GM18519 (cell line): Measurements from ENCODE around the gene LCN10.
"Not testable (repeated sequence)": the region's sequence is repeated elsewhere in the genome, so short reads cannot be mapped to it uniquely, and the experiment has no call there.

ENCODE experiments used
- ATAC-seq: cut with Tn5 transposase; IDR thresholded peaks from one replicate; pipeline ENCODE4 v1.9.1; 2021; ENCODE audit warnings: mild to moderate bottlenecking, moderate library complexity; ENCODE audit not compliant: unreplicated experiment, low FRiP score

The LCN10 gene

DNA sequence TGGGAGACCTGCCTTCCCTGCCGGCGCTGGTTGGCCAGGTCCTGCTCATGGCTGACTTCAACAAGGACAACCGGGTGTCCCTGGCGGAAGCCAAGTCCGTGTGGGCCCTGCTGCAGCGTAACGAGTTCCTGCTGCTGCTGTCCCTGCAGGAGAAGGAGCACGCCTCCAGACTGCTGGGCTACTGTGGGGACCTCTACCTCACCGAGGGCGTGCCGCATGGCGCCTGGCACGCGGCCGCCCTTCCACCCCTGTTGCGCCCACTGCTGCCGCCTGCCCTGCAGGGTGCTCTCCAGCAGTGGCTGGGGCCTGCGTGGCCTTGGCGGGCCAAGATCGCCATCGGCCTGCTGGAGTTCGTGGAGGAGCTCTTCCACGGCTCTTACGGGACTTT lies 19.8 kb downstream of the LCN10 start:
- ATAC-seq = no peak

DNA sequence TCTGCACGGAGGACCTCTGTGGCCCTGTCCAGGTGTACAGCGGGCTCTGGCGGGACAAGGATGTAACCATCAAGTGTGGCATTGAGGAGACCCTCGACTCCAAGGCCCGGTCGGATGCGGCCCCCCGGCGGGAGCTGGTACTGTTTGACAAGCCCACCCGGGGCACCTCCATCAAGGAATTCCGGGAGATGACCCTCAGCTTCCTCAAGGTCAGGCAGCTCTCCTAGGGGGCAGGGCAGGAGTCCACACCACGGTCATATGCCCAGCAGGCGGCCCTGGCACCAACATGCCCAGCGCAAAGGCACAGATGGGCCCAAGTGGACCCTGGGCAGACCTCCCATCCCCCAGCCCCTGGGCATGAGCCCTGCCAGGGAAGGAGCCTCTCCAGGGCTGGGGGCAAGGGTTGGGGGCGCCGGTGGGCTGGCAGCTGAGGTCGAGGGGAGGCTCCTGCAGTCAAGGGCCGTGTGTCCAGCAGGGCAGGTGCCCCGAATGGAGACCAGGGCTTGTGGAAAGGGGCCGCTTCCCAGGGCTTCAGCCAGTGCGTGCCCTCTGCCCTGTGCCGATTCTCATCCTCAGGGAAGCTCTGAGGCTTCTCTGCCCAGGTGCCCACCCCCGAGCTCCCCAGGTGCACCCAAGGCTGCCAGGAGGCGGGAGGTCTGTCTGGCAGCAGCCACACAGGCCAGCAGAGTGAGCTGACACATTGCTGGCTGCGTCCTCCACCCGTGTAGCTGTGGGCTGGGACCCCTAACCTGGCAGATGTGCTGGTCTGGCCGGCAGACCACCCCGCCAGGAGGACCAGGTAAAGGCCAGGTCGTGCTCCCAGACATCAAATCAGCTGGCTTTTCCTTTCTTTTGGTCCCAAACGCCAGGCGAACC lies 20.4 kb downstream of the LCN10 start:
- no peak for ATAC-seq

DNA sequence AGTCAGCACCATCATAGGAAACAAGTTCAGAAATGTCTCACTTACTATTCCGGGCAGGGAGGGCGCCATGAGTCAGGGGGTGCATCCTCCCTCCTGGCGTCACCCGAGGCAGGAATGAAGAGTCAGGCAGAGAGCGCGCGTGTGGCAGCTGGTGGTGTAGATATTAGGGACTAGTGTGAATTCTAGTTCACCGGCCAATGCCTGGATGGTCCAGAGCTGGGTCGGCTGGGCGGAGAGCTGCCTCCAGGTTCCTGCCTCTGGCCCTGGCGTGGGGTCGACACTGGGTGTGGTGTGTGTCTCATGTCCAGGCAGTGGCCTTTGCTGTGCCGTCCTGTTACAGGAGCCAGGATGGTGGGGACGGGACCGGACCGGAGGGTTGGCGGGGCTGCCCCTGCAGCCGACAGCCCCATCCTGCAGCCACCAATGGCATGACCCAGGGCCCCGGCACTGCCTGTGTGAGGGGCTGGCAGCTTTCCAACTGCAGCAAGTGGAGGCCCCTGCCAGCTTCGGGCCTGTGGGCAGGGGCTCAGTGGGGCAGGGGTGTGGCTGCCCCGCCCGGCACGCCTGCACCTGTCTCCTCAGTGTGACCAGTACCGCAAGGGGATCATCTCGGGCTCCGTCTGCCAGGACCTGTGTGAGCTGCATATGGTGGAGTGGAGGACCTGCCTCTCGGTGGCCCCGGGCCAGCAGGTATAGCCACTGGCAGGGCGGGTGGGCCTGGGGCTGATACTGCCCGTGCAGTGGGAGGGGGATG lies 21.2 kb downstream of the LCN10 start:
- ATAC-seq = no peak

DNA sequence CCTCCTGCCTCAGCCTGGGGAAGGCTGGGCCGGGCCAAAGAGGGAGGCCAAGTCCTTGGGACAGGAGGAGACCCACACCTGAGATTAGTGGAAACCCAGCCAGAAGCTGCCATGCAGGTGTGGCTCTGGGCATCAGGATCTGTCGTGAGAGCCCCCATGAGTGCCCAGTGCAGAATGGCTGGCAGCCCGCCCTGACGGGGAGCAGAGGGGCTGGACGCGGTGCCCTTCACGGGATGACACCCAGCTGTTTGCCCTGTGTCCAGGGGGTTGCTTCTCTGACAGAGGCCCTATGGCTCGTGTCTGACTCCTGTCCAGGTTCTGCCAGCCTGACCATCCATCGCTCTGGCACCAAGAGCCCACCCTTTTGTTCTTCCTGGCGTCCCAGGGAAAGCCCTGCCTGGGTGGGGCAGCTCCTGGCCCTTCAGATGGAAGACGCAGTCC lies 21.8 kb downstream of the LCN10 start:
- no peak for ATAC-seq

DNA sequence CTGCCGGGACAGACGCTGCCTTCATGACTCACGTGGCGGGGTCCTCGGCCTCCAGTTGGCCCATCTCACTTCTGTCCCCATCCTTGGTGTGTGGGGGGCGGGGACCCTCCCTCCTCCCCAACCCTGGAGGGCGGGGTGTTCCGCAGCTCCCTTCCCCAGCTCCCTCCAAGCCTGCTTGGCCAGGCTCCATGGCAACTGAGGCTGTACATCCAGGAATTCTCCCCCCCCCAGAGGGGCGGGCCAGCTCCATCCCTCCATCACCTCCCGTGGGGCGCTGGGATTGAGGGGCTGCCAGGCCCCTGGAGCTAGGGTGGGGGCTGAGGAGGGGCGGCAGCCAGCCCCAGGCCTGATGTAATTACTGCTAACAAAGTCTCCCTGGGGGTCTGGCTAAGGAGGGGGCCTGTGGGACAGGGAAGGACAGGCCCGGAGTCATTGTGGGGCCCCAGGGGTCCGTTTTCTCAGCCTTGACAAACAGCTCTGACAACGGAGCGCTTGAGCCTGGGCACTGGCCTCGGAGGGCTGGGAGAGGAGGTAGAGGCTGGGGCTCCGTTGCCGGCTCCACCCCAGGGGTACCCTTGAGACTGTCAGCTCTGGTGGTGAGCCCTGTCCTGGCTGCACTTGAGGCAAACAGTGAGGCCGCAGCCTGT lies 22.4 kb downstream of the LCN10 start:
- ATAC-seq = no peak

DNA sequence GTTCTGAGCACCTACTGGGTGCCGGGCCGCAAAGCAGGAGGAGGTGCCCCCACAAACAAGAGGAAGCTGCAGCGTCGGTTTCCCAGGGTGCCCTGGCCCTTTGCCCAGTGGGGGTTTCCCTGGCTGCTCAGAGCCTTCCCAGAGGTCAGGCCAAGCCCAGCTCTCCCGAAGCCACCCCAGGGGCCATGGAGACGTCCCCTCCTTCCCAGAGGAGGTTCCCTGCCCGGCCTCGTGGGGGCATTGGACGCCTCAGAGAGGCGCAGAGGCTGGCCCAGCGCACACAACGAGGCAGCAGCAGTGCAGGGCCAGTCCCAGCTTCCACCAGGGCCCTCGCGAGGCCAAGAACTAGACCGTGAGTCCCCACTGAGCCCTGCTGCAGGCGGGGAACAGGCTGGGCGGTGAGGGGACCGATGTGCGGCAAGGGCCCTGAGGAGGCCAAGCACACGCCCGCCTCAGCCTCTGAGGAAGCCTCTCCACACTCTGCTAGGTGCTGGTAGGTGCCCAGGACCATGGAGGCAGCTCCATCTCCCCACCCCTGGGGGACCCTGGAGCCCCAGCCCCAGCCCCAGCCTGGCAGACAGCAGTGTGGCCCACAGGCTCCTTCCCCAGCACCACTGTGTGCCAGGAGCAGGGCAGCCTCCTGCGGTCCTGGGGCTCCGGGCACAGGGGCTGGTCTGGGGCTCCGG lies 23.4 kb downstream of the LCN10 start:
- no peak for ATAC-seq

DNA sequence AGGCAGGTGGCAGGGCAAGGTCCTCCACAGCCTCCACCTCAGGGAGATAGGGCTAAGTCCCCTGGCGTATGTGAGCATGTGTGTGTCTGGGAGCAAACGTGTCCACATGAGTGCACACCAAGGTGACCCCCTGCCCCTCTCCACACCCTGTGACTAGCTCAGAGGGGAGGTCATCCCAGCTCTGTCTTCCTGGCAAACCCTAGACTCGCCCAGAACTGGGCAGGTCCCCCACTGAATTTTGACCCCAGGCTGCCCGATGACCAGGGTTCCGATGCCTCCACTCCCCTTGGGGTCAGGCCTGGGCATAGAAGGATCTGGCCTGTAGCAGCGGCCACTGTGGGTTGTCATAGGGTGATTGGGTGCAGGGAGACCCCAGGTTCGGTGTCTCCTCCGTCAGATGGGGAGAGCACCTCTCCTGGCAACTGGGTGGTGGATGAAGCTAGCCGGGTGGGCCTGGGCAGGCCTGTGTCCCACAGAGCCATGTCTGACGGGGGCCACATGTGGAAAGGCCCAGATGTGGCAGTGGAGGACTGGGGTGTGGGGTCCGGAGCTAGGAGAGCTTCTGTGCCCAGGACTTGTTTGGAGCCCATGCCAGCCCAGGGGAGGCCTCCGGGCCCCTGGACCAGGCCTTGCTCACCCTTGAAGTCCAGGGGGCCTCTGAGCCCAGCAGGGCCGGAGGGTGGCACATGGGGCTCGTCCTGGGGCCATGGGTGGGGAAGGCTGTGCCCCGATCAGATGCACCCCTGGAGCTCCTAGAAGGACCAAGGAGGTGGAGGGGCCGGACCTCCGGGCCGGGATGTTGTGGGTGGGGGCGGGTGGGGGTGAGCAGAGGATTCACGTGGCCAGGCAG lies 24.2 kb downstream of the LCN10 start:
- no peak for ATAC-seq

DNA sequence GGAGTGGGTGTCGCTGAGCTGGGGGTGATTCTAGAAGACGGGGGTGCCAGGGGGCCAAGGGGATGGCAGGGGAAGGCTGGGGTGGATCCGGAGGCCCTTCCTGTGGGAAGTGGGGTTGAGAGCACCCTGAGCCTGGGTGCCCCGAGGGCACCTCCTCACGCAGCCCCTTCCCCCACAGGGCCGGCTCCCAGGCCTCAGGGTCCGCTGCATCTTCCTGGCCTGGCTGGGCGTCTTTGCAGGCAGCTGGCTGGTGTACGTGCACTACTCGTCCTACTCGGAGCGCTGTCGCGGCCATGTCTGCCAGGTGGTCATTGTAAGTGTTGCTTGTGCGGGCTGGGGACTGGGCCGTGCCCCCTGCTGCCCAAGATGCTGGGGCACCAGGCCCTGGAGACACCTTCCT lies 25.3 kb downstream of the LCN10 start:
- no peak for ATAC-seq

DNA sequence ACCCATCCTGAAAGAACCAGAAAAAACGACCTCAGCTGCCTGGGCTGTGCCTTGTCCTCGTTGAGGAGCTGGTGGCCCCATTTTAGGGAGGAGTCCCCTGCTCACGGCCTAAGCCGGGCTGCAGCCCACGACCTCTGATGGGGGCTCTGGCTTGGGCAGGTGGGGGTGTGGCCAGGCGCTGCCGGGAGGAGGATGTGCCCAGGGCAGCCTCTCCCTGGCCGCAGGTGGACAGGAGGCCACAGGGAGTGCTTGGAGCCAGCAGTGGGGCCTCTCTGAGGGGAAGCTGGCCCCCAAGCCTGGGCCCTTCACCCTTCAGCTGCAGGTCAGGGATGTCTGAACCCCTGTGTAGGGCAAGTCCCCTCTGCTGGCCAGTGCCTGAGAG lies 27.9 kb downstream of the LCN10 start:
- ATAC-seq = no peak

DNA sequence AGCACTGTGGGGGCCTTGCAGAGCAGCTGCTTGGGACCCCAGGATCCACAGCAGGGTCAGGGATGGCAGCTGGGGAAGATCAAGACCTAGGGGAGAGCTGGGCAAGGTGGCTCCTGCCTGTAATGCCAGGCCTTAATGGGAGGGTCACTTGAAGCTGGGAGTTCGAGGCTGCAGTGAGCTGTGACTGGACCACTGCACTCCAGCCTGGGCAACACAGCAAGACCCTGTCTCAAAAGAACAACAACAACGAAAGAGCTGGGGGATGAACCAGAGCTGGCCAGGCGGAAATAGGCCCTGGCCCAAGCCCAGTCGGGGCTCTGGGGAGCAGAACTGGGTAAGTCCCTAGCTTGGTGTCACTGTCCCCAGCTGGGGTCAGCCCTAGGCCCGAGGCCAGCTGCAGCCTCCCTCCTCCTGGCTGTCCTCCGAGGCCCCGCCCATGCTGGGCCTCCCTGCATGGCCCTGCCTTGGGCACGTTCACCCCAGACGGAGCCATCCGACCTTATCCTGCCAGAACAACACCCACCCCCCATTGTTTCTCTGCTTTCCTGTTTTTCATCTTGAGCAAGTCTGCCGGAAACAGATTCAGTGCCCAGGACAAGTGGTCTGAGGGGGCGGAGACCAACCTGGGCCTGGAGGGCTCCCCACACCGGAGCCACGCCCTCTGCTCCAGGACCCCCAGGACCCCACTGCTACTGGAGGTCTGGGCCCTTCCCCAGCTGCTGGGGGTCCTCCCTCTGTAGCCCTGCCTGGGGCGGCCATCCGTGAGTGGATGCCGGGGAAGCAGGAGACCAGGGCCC lies 28.4 kb downstream of the LCN10 start:
- ATAC-seq = no peak

DNA sequence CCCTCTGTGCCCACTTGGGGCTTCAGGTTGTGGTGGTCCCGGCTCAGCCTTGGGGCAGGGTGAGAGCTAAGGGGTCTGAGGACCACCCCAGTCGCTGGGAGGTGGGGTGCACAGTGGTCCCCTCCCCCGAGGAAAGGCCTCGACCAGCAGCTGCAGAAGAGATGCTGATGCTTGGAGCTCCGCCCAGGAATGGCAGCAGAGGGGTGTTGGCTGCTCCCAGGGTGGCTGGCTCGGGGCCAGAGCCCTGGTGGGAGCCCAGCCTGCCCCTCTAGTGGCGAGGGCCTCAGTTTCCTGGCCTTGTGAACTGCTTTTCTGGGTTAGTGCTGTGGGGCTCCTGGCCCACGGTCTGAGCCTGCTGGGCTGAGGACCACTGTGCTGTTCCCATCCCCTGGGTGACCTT lies 29.2 kb downstream of the LCN10 start:
- no peak for ATAC-seq

DNA sequence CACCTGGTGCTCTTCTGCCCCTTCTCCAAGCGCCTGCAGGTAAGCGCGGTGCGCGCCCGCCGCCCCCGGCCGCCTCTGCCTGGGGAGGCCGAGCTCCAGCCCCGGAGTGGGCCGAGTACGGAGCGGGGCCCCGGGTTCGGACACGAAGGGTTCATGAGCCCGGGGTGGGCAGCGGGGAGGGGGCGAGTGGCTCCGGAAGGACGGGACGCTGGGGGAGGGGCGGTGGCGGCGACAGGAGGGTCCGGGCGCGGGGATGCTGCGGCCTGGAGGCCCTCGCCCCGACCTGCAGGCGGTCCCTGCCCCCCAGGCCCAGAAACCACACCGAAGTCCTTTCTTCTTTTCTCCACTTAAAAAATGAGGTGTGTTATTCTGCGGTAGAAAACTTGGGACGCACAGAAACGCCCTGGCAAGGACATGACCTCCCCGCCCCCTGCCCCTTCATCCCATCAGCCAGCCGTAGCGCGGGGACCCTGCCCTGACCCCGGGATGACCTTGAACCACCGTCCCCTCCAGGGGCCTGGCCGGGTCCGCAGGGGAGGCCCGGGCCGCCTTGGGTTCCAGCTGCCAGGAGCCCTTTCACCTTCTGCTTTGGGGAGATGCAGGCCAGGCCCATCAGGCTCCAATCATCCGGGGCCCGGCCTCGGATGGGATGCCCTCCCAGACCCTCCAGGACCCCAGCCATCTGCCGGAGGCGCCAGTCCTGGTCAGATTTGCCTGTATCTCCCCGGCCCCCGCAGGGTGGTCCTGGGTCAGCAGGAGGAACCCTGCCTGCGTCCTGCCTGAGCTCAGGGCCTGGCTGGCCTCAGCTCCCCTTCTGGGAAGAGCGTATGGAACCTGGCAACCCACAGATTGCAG lies 29.8 kb downstream of the LCN10 start:
- ATAC-seq = no peak

DNA sequence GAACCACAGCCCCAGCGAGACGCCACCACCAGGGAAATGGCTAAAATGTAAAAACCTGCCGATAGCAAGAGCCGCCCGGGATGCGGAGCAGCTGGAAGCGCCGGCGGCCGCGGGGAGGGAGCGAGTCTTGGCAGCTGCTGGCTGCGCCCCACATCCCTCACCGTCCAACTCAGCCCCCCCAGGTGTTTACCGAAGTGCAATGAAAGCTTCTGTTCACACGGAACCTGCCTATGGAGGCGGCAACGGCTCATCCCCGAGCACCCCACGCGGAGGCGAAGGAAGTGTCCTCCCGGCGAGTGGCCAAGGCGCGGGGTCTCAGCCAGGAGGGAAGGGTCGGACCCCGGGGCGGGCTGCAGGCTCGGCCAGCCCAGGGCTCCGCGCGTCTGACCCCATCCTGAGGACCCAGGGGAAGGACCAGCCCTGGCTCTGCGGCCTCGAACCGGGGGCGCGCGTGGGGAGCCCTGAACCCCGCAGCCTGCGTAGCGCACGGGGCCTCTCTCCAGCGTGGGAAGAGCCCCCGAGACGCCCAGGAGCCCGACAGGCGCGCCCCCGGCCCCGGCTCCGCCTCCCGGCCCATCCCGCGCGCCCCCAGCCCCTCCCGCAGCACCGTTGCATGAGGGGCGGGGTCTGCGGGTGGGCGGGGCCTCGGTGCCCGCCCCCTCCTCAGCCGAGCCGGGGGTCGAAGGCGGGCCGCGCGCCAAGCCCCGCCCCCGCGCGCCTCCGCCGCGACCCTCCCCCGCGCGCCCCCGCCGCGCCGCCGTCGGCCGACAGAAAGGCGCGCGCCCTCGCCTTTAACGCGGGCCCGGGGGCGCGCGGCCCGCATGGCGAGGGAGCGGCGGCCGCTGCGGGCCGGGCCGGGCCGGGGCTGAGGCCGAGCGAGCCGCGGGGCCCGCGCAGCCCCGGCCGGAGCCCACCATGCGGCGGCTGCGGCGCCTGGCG lies 30.7 kb downstream of the LCN10 start, which contains the start of gene DIPK1B:
Gene DIPK1B, plus strand, starts transcription at position 822 of the 939 bp plus-strand sequence. Its CDS starts 94 bp downstream, at position 916.
- ATAC-seq = no peak

DNA sequence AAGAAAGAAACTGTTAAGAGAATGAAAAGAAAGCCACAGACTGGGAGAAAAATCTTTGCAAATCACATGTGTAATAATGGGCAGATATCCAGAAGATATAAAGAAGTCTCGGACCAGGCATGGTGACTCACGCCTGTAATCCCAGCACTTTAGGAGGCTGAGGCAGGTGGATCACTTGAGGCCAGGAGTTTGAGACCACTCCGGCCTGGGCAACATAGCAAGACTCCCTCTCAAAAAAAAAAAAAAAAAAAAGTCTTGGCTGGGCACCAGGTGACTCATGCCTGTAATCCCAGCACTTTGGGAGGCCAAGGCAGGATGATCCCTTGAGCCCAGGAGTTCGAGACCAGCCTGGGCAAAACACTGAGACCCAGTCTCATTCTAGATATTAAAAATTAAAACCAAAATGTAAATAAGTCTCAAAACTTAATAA lies 31.5 kb downstream of the LCN10 start:
- ATAC-seq = not testable (repeated sequence)

DNA sequence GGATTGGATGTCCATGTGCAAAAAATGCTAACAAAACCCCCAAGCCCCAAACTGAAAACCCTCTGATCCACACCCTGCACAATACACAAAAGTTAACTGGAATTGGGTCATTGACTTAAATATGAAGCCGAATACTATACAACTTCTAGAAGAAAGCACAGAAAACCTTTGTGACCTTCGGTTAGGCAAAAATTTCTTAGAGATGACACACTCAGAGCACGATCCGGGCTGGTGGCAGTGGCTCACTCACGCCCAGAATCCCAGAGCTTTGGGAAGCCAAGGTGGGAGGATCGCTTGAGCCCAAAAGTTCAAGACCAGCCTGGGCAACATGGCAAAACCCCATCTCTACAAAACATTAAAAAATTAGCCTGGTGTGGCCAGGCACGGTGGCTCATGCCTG lies 32.2 kb downstream of the LCN10 start:
- no peak for ATAC-seq

DNA sequence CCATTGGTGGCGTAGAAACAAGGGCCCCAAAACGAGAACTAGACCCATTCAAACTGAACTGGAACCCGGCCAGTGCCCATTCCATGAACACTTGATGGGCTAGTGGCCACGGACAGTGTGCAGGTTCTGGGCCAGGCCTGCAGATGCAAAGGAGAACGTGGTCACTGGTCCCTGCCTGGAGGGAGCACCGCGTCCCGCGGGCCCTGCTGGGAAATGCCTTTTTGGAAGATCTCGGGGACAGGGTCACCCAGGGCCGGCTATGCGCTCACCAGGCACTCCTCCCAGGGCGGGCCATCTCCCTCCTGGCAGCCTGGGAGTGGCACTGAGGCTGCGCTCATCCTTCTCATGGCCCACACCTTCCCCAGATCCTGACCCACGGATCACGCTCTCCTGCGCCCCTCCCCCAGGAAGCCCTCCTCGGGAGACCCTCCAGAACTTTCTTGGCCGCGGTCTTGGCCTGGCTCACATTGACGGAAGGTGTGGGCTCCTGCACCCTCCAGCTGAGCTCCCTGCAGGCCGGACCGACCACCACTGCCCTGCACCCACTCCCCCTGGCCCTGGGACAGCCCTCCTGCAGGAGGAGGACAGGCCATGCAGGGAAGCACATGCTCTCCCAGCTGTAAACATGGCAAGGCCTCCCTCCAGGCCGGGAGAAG lies 33.2 kb downstream of the LCN10 start:
- no peak for ATAC-seq
